A673 (cell line): ENCODE measurements around the gene POU4F3.

Experiments
- CTCF ChIP-seq: fragments of 300-800, 200-600 bp; sonication (generic); conservative IDR thresholded peaks from 2 replicates; pipeline ENCODE4 v1.5.1; 2017; ENCODE audit warnings: low read depth, mild to moderate bottlenecking, antibody characterized with exemption, low read length, moderate library complexity, mixed read lengths
- EZH2 ChIP-seq: fragments of 200-600 bp; sonication (generic); IDR thresholded peaks from 2 replicates; pipeline ENCODE4 v1.6.1; 2017; ENCODE audit warnings: borderline replicate concordance, low read depth, mild to moderate bottlenecking, mixed read lengths, antibody characterized with exemption, low read length; ENCODE audit not compliant: poor library complexity, severe bottlenecking

- TF ChIP-seq CTCF (no peak), EZH2 (no peak)
Measured at GRCh38 chr5:146302406-146302805, 36.2 kb upstream of the POU4F3 start.
